Measurements from ENCODE around the gene GPATCH1.

- TF ChIP-seq CTCF (conservative IDR thresholded peaks at IDR 0.05; ENCODE audit: low read length) (no peak), EZH2phosphoT487 (IDR thresholded peaks at IDR 0.05; ENCODE audit: borderline replicate concordance, low read depth, low read length) (no peak)
These were observed 39.8 kb upstream of the GPATCH1 start for GRCh38 chr19:33040994-33041827.

Data from OCI-LY7 (cell line).